ENCODE data around the gene VPS9D1.

VPS9D1 gene

GRCh38 chr16:89711601-89712273 is 9.0 kb downstream of the VPS9D1 start:
- no peak overlapping the region for H3K4me3 ChIP-seq
- TF ChIP-seq CTCF (IDR thresholded peaks at IDR 0.05), result no peak
- H3K27ac ChIP-seq, result no peak overlapping the region
- DNase-seq, result no peak
- H3K36me3 ChIP-seq, result peaks cover 0 to 7% (median 0%) of the 10 kb centered on the region in 3 donors
- peaks cover 0 to 15% of the 10 kb centered on the region in 2 donors for H3K27me3 ChIP-seq
- intact Hi-C loops (cut with DNase I; ENCODE audit: low total_unique reads), result no loop called here
- H3K4me1 ChIP-seq, result peaks cover 0 to 13% (median 6%) of the 10 kb centered on the region in 4 donors
- no peaks in the 10 kb centered on the region for H3K9me3 ChIP-seq

- intact Hi-C loops (cut with DNase I; ENCODE audit: low total_unique reads), result no loop called here
- Histone ChIP-seq H3K36me3 (peaks cover 0 to under 1% (median 0%) of the 10 kb centered on the region in 3 donors), H3K9me3 (no peaks in the 10 kb centered on the region), H3K27me3 (peaks cover 0 to 18% of the 10 kb centered on the region in 2 donors), H3K27ac (no peak overlapping the region), H3K4me3 (no peak overlapping the region), H3K4me1 (peaks cover 0 to 16% (median 8%) of the 10 kb centered on the region in 4 donors)
- TF ChIP-seq CTCF (IDR thresholded peaks at IDR 0.05), result no peak
- DNase-seq, result no peak
Measured at GRCh38 chr16:89710709-89711564, 9.8 kb downstream of the VPS9D1 start.

GRCh38 chr16:89709716-89710432 is 10.8 kb downstream of the VPS9D1 start:
- Histone ChIP-seq H3K36me3 (no peaks in the 10 kb centered on the region), H3K4me3 (no peak overlapping the region), H3K9me3 (no peaks in the 10 kb centered on the region), H3K27me3 (peaks cover 0 to 25% of the 10 kb centered on the region in 2 donors), H3K27ac (no peak overlapping the region), H3K4me1 (peaks cover 0 to 17% (median 8%) of the 10 kb centered on the region in 4 donors)
- DNase-seq, result no peak
- no peak for TF ChIP-seq CTCF (IDR thresholded peaks at IDR 0.05)
- intact Hi-C loops (cut with DNase I; ENCODE audit: low total_unique reads), result no loop called here

GRCh38 chr16:89709166-89709565 is 11.5 kb downstream of the VPS9D1 start:
- intact Hi-C loops (cut with DNase I; ENCODE audit: low total_unique reads), result no loop called here
- Histone ChIP-seq H3K27me3 (peaks cover 0 to 32% of the 10 kb centered on the region in 2 donors), H3K36me3 (no peaks in the 10 kb centered on the region), H3K27ac (no peak overlapping the region), H3K4me1 (peaks cover 0 to 17% (median 8%) of the 10 kb centered on the region in 4 donors), H3K4me3 (no peak overlapping the region), H3K9me3 (no peaks in the 10 kb centered on the region)
- no peak for TF ChIP-seq CTCF (IDR thresholded peaks at IDR 0.05)
- no peak for DNase-seq

GRCh38 chr16:89708481-89708931 is 12.2 kb downstream of the VPS9D1 start:
- Histone ChIP-seq H3K36me3 (no peaks in the 10 kb centered on the region), H3K27me3 (peaks cover 0 to 35% of the 10 kb centered on the region in 2 donors), H3K9me3 (no peaks in the 10 kb centered on the region), H3K4me1 (peaks cover 0 to 17% (median 8%) of the 10 kb centered on the region in 4 donors), H3K27ac (no peak overlapping the region), H3K4me3 (no peak overlapping the region)
- no peak for DNase-seq
- intact Hi-C loops (cut with DNase I; ENCODE audit: low total_unique reads), result no loop called here
- no peak for TF ChIP-seq CTCF (IDR thresholded peaks at IDR 0.05)

Measured in tibial artery (tissue), 4 donors.